ENCODE measurements around the gene PLCB1.

PLCB1 gene

DNA sequence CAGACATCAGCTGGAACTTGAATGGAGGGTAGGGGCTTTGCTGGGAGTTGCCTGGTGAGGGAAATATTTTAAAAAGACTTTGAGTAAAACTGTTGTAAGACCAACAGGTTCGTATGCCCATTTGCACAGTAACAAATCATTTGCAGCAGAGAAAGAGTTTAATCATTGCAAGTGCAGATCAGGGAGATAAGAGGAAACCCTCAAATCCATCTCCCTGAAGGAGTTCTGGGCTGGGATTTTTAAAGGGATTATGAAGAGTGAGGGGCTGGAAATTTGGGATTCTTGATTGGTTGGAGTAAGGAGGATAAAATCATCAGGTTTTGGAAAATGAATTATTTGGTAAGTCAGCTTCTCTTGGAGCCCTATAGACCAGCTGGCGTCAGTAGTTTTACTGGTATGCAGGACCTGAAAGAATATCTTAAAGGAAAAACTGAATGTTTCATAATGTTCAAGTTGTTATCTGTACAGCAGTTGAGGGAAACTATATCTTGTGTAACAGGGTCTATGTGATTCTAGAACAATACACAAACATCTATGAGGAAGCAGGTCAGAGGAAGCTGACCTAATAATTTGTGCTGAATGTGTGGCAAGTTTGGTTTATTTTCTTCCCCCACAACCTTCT lies 295.5 kb downstream of the PLCB1 start:
- no peak overlapping the region for H3K9ac ChIP-seq
- no peaks in the 10 kb centered on the region for H4K20me1 ChIP-seq (ENCODE audit: insufficient read depth)
- no peak overlapping the region for H3K4me2 ChIP-seq
- H3K27ac ChIP-seq = no peak overlapping the region
- TF ChIP-seq CTCF (conservative IDR thresholded peaks at IDR 0.05; ENCODE audit: low read depth, low read length) = no peak
- no peak overlapping the region for H2AFZ ChIP-seq (ENCODE audit: low read depth)
- H3K4me1 ChIP-seq (ENCODE audit: low read depth, poor library complexity, severe bottlenecking) = no peaks in the 10 kb centered on the region
- H3K27me3 ChIP-seq (ENCODE audit: insufficient read depth, low read depth) = no peaks in the 10 kb centered on the region
- no peaks in the 10 kb centered on the region for H3K79me2 ChIP-seq (ENCODE audit: insufficient read depth, low read depth)
- H3K36me3 ChIP-seq (ENCODE audit: insufficient read depth) = no peaks in the 10 kb centered on the region
- no peak overlapping the region for H3K4me3 ChIP-seq (IDR thresholded peaks at IDR 0.05; ENCODE audit: insufficient read depth, low read depth, low read length)

- Histone ChIP-seq H3K4me2 (no peak overlapping the region), H3K4me1 (ENCODE audit: low read depth, poor library complexity, severe bottlenecking) (no peaks in the 10 kb centered on the region), H3K27me3 (ENCODE audit: insufficient read depth, low read depth) (no peaks in the 10 kb centered on the region), H3K27ac (no peak overlapping the region), H2AFZ (ENCODE audit: low read depth) (no peak overlapping the region), H3K9ac (no peak overlapping the region), H3K79me2 (ENCODE audit: insufficient read depth, low read depth) (no peaks in the 10 kb centered on the region), H4K20me1 (ENCODE audit: insufficient read depth) (no peaks in the 10 kb centered on the region), H3K4me3 (IDR thresholded peaks at IDR 0.05; ENCODE audit: insufficient read depth, low read depth, low read length) (no peak overlapping the region), H3K36me3 (ENCODE audit: insufficient read depth) (no peaks in the 10 kb centered on the region)
- no peak for TF ChIP-seq CTCF (conservative IDR thresholded peaks at IDR 0.05; ENCODE audit: low read depth, low read length)
Observed at GRCh38 chr20:8428988-8429387, 296.9 kb downstream of the PLCB1 start.

DNA sequence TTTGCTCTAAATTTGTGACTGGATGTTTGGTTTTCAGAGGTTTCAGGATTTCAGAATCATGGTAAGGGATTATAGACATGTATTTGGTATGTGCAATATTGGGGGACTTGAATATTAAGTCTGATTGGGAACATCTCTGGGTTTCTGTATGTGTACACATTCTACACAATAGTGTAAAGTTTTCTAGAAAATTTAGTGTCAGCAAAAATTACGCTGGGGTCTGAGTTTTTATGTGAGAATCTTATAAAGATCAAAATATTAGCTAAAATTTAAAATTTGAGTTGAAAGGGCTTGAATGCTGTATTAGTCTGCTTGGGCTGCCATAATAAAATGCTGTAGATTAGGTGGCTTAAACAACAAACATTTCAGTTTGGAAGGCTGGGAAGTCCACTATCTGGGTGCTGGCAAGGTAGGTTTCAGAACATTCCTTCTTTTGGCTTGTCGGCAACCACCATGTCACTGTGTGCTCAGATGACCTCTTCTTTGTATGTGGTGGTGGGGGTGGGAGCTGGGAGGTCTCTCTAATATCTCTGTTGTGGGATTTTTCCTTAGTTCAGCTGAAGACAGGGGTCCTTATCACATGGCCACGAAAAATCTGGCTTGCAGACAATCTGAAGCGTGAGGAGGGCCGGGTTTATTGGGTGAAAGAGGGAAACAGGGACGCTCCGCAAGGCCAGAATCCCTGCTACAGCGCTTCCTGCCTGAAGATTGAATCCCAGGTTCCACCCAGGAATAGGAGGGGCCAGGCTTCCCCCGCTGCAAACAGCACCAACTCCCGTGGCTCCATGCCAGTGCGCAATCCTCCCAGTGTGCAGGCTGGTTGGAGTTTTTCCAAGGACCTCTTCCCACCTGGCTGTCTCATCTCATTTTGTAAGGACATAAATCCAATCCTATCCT lies 299.7 kb downstream of the PLCB1 start:
- Histone ChIP-seq H3K36me3 (ENCODE audit: insufficient read depth) (no peaks in the 10 kb centered on the region), H3K4me1 (ENCODE audit: low read depth, poor library complexity, severe bottlenecking) (no peaks in the 10 kb centered on the region), H3K4me3 (IDR thresholded peaks at IDR 0.05; ENCODE audit: insufficient read depth, low read depth, low read length) (no peak overlapping the region), H3K4me2 (no peak overlapping the region), H3K9ac (no peak overlapping the region), H2AFZ (ENCODE audit: low read depth) (no peak overlapping the region), H3K27ac (no peak overlapping the region), H4K20me1 (ENCODE audit: insufficient read depth) (no peaks in the 10 kb centered on the region), H3K27me3 (ENCODE audit: insufficient read depth, low read depth) (no peaks in the 10 kb centered on the region), H3K79me2 (ENCODE audit: insufficient read depth, low read depth) (no peaks in the 10 kb centered on the region)
- TF ChIP-seq CTCF (conservative IDR thresholded peaks at IDR 0.05; ENCODE audit: low read depth, low read length) = no peak

GRCh38 chr20:8432435-8433148 lies 300.5 kb downstream of the PLCB1 start:
- Histone ChIP-seq H3K4me2 (no peak overlapping the region), H2AFZ (ENCODE audit: low read depth) (no peak overlapping the region), H3K27me3 (ENCODE audit: insufficient read depth, low read depth) (no peaks in the 10 kb centered on the region), H4K20me1 (ENCODE audit: insufficient read depth) (no peaks in the 10 kb centered on the region), H3K27ac (no peak overlapping the region), H3K4me1 (ENCODE audit: low read depth, poor library complexity, severe bottlenecking) (no peaks in the 10 kb centered on the region), H3K79me2 (ENCODE audit: insufficient read depth, low read depth) (no peaks in the 10 kb centered on the region), H3K9ac (no peak overlapping the region), H3K4me3 (IDR thresholded peaks at IDR 0.05; ENCODE audit: insufficient read depth, low read depth, low read length) (no peak overlapping the region), H3K36me3 (ENCODE audit: insufficient read depth) (no peaks in the 10 kb centered on the region)
- TF ChIP-seq CTCF (conservative IDR thresholded peaks at IDR 0.05; ENCODE audit: low read depth, low read length) = no peak

All from KMS-11 (cell line).